GM18867 (cell line): ENCODE measurements around the gene SOX6.

Source experiments
- ATAC-seq: cut with Tn5 transposase; IDR thresholded peaks from one replicate; pipeline ENCODE4 v1.9.1; 2021; ENCODE audit warnings: mild to moderate bottlenecking, moderate library complexity; ENCODE audit not compliant: unreplicated experiment

The SOX6 gene

GRCh38 chr11:16194566-16194965, 161.8 kb downstream of the SOX6 start:
- no peak for ATAC-seq

- no peak for ATAC-seq
Measured at GRCh38 chr11:16193897-16194381, 162.4 kb downstream of the SOX6 start.

- no peak for ATAC-seq
Measured at GRCh38 chr11:16191868-16192240, 164.5 kb downstream of the SOX6 start.

- peak; percentile 50 for ATAC-seq
Measured at GRCh38 chr11:16191212-16191867, 165.0 kb downstream of the SOX6 start.

- ATAC-seq = no peak
Measured at GRCh38 chr11:16186680-16187079, 169.7 kb downstream of the SOX6 start.

GRCh38 chr11:16185042-16185441, 171.3 kb downstream of the SOX6 start:
- ATAC-seq = no peak

GRCh38 chr11:16184588-16184987, 171.8 kb downstream of the SOX6 start:
- ATAC-seq = no peak

- no peak for ATAC-seq
Measured at GRCh38 chr11:16182553-16182952, 173.8 kb downstream of the SOX6 start.

GRCh38 chr11:16180868-16181267, 175.5 kb downstream of the SOX6 start:
- ATAC-seq = no peak

- ATAC-seq = no peak
Measured at GRCh38 chr11:16179676-16180075, 176.7 kb downstream of the SOX6 start.

- no peak for ATAC-seq
Measured at GRCh38 chr11:16178273-16178672, 178.1 kb downstream of the SOX6 start.

- no peak for ATAC-seq
Measured at GRCh38 chr11:16177688-16178087, 178.7 kb downstream of the SOX6 start.

GRCh38 chr11:16173798-16174197, 182.5 kb downstream of the SOX6 start:
- ATAC-seq = no peak

- no peak for ATAC-seq
Measured at GRCh38 chr11:16171882-16172281, 184.5 kb downstream of the SOX6 start.

- ATAC-seq = no peak
Measured at GRCh38 chr11:16169956-16170847, 186.1 kb downstream of the SOX6 start.

GRCh38 chr11:16169541-16169940, 186.8 kb downstream of the SOX6 start:
- no peak for ATAC-seq

GRCh38 chr11:16167706-16168487, 188.4 kb downstream of the SOX6 start:
- no peak for ATAC-seq

GRCh38 chr11:16166571-16166970, 189.8 kb downstream of the SOX6 start:
- ATAC-seq = no peak

GRCh38 chr11:16160146-16160545, 196.2 kb downstream of the SOX6 start:
- no peak for ATAC-seq

GRCh38 chr11:16158426-16158994, 197.8 kb downstream of the SOX6 start:
- ATAC-seq = no peak

- no peak for ATAC-seq
Measured at GRCh38 chr11:16157327-16157726, 199.0 kb downstream of the SOX6 start.
